Keratinocyte (primary cell): ENCODE results near the gene DPM2. TPM values are rescaled to one million over a fixed set of nuclear protein-coding genes. Genes with fewer than 3 reads are reported as not detected.

Experiments
- DNase-seq: peaks from one replicate; pipeline ENCODE4 v3.0.0-alpha.2; 2011; ENCODE audit warnings: low read depth, missing footprints, low spot score
- FAIRE-seq: peaks from 2 replicates; lab custom pipeline; 2011; peaks lifted over from hg19 to GRCh38; lab: Jason Lieb, UNC
- H2AFZ ChIP-seq: 2 replicates; pipeline ENCODE4 v1.6.0; 2012; ENCODE audit warnings: low read length, control low read depth, inconsistent platforms; ENCODE audit not compliant: control insufficient read depth
- H3K27ac ChIP-seq: 2 replicates; pipeline ENCODE4 v1.5.1; 2011; ENCODE audit warnings: low read length; ENCODE audit not compliant: control insufficient read depth, insufficient read depth
- H3K27me3 ChIP-seq: 3 replicates; pipeline ENCODE4 v1.6.0; 2011; ENCODE audit warnings: low read length; ENCODE audit not compliant: control insufficient read depth, insufficient read depth; ENCODE audit errors: extremely low read depth
- H3K36me3 ChIP-seq, 2 experiments: 2 replicates in 1 of 2; 3 replicates in 1 of 2; pipeline ENCODE4 v1.5.1; 2011; ENCODE audit warnings: low read length in 2 of 2, mild to moderate bottlenecking in 1 of 2; ENCODE audit not compliant: control insufficient read depth in 2 of 2, insufficient read depth in 2 of 2; ENCODE audit errors: extremely low read depth in 1 of 2
- H3K4me1 ChIP-seq: 3 replicates; pipeline ENCODE4 v1.5.1; 2011; ENCODE audit warnings: low read length; ENCODE audit not compliant: control insufficient read depth, insufficient read depth; ENCODE audit errors: extremely low read depth
- H3K4me2 ChIP-seq: 3 replicates; pipeline ENCODE4 v1.6.0; 2011; ENCODE audit warnings: low read depth, low read length; ENCODE audit not compliant: control insufficient read depth, insufficient read depth; ENCODE audit errors: extremely low read depth
- H3K4me3 ChIP-seq, 3 experiments: fragments of 200-600 bp in 1 of 3; sonication (generic) in 1 of 3; 2 replicates in 2 of 3; 3 replicates in 1 of 3; pipeline ENCODE4 v1.5.1; 2011 to 2016; ENCODE audit warnings: low read length in 3 of 3, mild to moderate bottlenecking in 3 of 3, control low read depth in 2 of 3, inconsistent platforms in 1 of 3, low read depth in 1 of 3, mixed read lengths in 1 of 3, mixed run types in 1 of 3, moderate library complexity in 1 of 3; ENCODE audit not compliant: control insufficient read depth in 2 of 3, insufficient read depth in 2 of 3; ENCODE audit errors: extremely low read depth in 1 of 3
- H3K79me2 ChIP-seq: 2 replicates; pipeline ENCODE4 v1.6.0; 2012; ENCODE audit warnings: low read length; ENCODE audit not compliant: control insufficient read depth, insufficient read depth
- H3K9ac ChIP-seq: 3 replicates; pipeline ENCODE4 v1.6.0; 2011; ENCODE audit warnings: low read length; ENCODE audit not compliant: control insufficient read depth, insufficient read depth; ENCODE audit errors: extremely low read depth
- H3K9me1 ChIP-seq: 3 replicates; pipeline ENCODE4 v1.6.0; 2011; ENCODE audit warnings: low read length; ENCODE audit not compliant: control insufficient read depth, insufficient read depth; ENCODE audit errors: extremely low read depth
- H3K9me3 ChIP-seq: 2 replicates; pipeline ENCODE4 v1.5.1; 2012; ENCODE audit warnings: low read depth, low read length; ENCODE audit not compliant: control insufficient read depth
- H4K20me1 ChIP-seq: 3 replicates; pipeline ENCODE4 v1.6.0; 2011; ENCODE audit warnings: low read length; ENCODE audit not compliant: control insufficient read depth, insufficient read depth; ENCODE audit errors: extremely low read depth
- EZH2 ChIP-seq: IDR thresholded peaks from one replicate; pipeline ENCODE4 v1.6.1; 2012; ENCODE audit warnings: inconsistent platforms, mild to moderate bottlenecking, low read length, moderate library complexity
- dilution Hi-C: fragments of 300-500 bp; cut with MboI; formaldehyde crosslinking; loops from one replicate; pipeline ENCODE4 v1.7.0; 2020; ENCODE audit warnings: low sequenced_read_pairs; ENCODE audit not compliant: extremely low pct_ligation_motif_present
- polyA plus RNA-seq, 5 experiments: library from polyadenylated mRNA; depleted of rRNA in 3 of 5; stranded (reverse) in 3 of 5; stranded (forward) in 1 of 5; unstranded in 1 of 5; fragments of >200 nt; gene quantifications; 1 replicate in 1 of 5; 2 replicates in 3 of 5; 3 replicates in 1 of 5; pipeline versions ENCODE4 v1.2.1 to v1.2.3, GENCODE V29; 2011 to 2012; ENCODE audit warnings: missing spikeins in 2 of 5, low read depth in 1 of 5, low replicate concordance in 1 of 5
- TF ChIP-seq, protein P1 (sequence below), 3 experiments: IDR thresholded peaks in 1 of 3; conservative IDR thresholded peaks in 1 of 3; optimal IDR thresholded peaks in 1 of 3; 2 replicates in 2 of 3; 3 replicates in 1 of 3; pipeline versions ENCODE3 to v1.5.1; 2011; ENCODE audit warnings: low read length in 3 of 3, mild to moderate bottlenecking in 3 of 3, moderate library complexity in 2 of 3, control low read depth in 1 of 3, inconsistent platforms in 1 of 3; ENCODE audit not compliant: insufficient read depth in 2 of 3; ENCODE audit errors: extremely low read depth in 1 of 3

The DPM2 gene
- polyA plus RNA-seq, 1 donor (not counting 4 experiments of a cell fraction or from before 2014, with no cell fraction given), result 31.1 TPM

DNA sequence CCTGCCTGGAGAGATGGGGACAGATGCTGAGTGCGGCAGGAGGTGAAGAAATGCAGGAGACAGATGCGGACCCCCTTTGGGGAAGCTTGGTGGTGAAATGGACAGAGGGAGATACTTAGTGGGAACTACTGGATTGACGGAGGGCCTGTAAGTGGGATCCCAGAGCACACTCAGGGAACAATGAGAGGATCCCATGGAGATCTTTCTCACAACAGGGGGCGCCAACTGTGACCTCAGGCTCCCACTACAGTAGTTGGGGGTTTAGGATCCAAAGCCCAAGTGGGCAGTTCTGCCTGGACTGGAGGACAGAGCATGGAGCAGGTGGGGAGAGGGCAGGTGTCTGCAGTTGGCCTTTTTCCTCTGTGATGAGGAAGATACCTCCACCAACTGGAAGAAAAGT lies 3.4 kb downstream of the DPM2 start:
- Histone ChIP-seq H4K20me1 (peaks cover 2% of the 10 kb centered on the region), H3K4me3 (no peak overlapping the region), H3K9ac (no peak overlapping the region), H3K9me3 (no peaks in the 10 kb centered on the region), H3K36me3 (peaks cover 6 to 9% of the 10 kb centered on the region in 2 experiments), H3K27me3 (no peaks in the 10 kb centered on the region), H3K4me2 (no peak overlapping the region), H2AFZ (no peak overlapping the region), H3K9me1 (no peaks in the 10 kb centered on the region), H3K4me1 (peaks cover 37% of the 10 kb centered on the region), H3K27ac (no peak overlapping the region), H3K79me2 (peaks cover 33% of the 10 kb centered on the region)
- FAIRE-seq (no peak), DNase-seq (no peak)
- no peak for TF ChIP-seq EZH2
- TF ChIP-seq, protein P1, sequence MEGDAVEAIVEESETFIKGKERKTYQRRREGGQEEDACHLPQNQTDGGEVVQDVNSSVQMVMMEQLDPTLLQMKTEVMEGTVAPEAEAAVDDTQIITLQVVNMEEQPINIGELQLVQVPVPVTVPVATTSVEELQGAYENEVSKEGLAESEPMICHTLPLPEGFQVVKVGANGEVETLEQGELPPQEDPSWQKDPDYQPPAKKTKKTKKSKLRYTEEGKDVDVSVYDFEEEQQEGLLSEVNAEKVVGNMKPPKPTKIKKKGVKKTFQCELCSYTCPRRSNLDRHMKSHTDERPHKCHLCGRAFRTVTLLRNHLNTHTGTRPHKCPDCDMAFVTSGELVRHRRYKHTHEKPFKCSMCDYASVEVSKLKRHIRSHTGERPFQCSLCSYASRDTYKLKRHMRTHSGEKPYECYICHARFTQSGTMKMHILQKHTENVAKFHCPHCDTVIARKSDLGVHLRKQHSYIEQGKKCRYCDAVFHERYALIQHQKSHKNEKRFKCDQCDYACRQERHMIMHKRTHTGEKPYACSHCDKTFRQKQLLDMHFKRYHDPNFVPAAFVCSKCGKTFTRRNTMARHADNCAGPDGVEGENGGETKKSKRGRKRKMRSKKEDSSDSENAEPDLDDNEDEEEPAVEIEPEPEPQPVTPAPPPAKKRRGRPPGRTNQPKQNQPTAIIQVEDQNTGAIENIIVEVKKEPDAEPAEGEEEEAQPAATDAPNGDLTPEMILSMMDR (optimal IDR thresholded peaks at IDR 0.05 in 1 of 3, IDR thresholded peaks at IDR 0.05 in 1 of 3, conservative IDR thresholded peaks at IDR 0.05 in 1 of 3; ENCODE audit: extremely low read depth in 1 of 3, insufficient read depth in 2 of 3, low read length in 3 of 3), result no peak
- dilution Hi-C loops, result loop anchor here (25.0 kb wide), 1 partner anchor 128 kb away; the partner anchor contains the start of genes NAIF1 and SLC25A25

DNA sequence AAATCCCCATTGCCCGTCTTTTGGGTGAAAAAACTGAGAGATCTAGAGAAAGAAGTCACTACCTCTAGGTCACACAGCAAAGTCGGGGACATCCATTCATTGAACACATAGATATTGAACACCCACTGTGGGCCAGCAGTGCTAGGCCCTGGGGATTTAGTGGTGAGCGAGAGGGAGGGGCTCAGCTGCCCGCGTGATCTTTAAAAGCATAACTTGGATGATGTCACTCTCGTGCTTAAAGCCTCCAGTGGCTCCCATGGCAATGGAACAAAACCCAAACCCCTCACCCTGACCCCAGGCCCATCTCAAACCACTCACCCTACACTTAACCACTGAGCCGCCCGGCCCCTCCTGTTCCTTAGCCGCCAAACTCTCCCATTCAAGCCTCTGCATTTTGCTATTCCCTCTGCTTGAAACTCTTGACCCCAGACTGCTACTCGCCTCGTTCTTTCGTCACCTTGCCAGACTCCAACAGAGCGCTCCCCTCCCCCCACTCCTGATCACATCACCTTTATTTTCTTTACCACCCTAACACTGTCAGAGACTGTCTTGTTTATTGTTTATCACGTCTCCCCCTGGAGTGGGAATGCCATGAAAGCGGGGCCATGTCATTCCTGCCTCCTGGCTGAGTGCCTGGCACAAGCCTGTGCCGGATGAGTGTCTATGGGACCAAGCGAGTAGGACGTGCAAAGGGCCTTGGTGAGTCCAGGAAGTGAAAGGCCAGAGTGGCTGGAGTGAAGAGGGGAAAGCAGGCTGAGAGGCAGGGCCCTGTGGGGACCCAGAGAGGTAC lies 6.4 kb downstream of the DPM2 start:
- Histone ChIP-seq H3K4me1 (peaks cover 33% of the 10 kb centered on the region), H2AFZ (peak overlapping the region; percentile 10)
- FAIRE-seq, result no peak

More for the DNA sequence above, 6.4 kb downstream of the DPM2 start:
- Histone ChIP-seq H3K27ac (no peak overlapping the region), H3K9ac (no peak overlapping the region), H3K4me2 (peak overlapping the region; percentile 86), H3K9me3 (no peaks in the 10 kb centered on the region), H3K4me3 (peak overlapping the region in 2 of 3 experiments; percentile 51 to 73), H3K9me1 (no peaks in the 10 kb centered on the region), H3K27me3 (no peaks in the 10 kb centered on the region), H3K36me3 (peaks cover 6 to 9% of the 10 kb centered on the region in 2 experiments), H3K79me2 (peaks cover 20% of the 10 kb centered on the region), H4K20me1 (peaks cover 2% of the 10 kb centered on the region)
- TF ChIP-seq, protein P1 (optimal IDR thresholded peaks at IDR 0.05 in 1 of 3, IDR thresholded peaks at IDR 0.05 in 1 of 3, conservative IDR thresholded peaks at IDR 0.05 in 1 of 3; ENCODE audit: extremely low read depth in 1 of 3, insufficient read depth in 2 of 3, low read length in 3 of 3), result no peak
- no peak for TF ChIP-seq EZH2
- DNase-seq, result no peak
- dilution Hi-C loops, result loop anchor here (25.0 kb wide), 1 partner anchor 131 kb away; the partner anchor contains the start of genes NAIF1 and SLC25A25
